IPS-11a (cell line): ENCODE data around the gene HSPB7.
"Not testable (repeated sequence)": the region's sequence is repeated elsewhere in the genome, so short reads cannot be mapped to it uniquely, and the experiment has no call there.

ENCODE experiments used
- H3K4me3 ChIP-seq: one replicate; pipeline ENCODE4 v1.5.1; 2013; ENCODE audit warnings: low read depth, low read length, control low read depth

HSPB7 gene

GRCh38 chr1:16023050-16023653, 5.3 kb upstream of the HSPB7 start:
- H3K4me3 ChIP-seq: no peak overlapping the region

- H3K4me3 ChIP-seq: no peak overlapping the region
Observed at GRCh38 chr1:16022393-16022792, 4.5 kb upstream of the HSPB7 start.

- no peak within 1 kb of the TSS for H3K4me3 ChIP-seq
Observed at GRCh38 chr1:16021681-16022080, 3.8 kb upstream of the HSPB7 start, which contains the start of gene CLCNKA. Gene CLCNKA (plus strand): TSS chr1:16022036. CDS start chr1:16022620, 584 bp downstream.

- not testable (repeated sequence) for H3K4me3 ChIP-seq
Observed at GRCh38 chr1:16020878-16021277, 3.0 kb upstream of the HSPB7 start.

- H3K4me3 ChIP-seq: no peak overlapping the region
Observed at GRCh38 chr1:16020325-16020724, 2.5 kb upstream of the HSPB7 start.

DNA sequence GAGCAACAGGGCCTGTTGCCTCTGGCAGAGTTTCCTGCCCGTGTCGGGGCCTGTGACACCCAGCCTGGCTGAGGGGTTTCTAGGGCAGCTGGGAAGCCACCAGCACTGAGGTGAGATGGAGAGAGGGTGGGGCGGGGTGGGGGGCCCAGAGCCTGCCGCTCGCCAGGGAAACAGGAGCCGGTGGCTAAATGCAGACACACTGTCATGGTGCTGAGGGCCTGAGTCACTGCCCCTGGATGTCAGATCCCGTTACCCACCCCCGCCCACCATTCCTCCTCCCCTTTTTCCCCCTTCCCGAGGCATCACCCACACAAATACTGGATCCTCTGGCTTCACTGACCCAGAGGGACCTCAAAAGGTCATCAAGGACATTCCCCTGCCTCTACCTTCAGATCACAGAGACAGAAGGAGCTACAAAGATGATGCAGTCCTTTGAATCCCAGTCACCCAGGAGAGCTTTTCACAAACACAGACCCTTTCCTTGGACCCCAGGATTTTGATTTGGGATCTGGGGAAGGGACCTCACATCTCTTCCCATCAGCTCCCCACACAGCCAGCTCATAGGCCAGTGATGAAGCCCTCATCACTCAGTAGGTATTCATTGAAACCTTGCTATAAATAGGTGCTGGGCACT, 1.9 kb upstream of the HSPB7 start:
- H3K4me3 ChIP-seq: no peak overlapping the region

- H3K4me3 ChIP-seq: no peak overlapping the region
Observed at GRCh38 chr1:16018749-16019643, 1.2 kb upstream of the HSPB7 start.

GRCh38 chr1:16018308-16018707, 465 bp upstream of the HSPB7 start:
- no peak overlapping the region for H3K4me3 ChIP-seq

GRCh38 chr1:16017076-16017460, 775 bp downstream of the HSPB7 start:
- no peak overlapping the region for H3K4me3 ChIP-seq

DNA sequence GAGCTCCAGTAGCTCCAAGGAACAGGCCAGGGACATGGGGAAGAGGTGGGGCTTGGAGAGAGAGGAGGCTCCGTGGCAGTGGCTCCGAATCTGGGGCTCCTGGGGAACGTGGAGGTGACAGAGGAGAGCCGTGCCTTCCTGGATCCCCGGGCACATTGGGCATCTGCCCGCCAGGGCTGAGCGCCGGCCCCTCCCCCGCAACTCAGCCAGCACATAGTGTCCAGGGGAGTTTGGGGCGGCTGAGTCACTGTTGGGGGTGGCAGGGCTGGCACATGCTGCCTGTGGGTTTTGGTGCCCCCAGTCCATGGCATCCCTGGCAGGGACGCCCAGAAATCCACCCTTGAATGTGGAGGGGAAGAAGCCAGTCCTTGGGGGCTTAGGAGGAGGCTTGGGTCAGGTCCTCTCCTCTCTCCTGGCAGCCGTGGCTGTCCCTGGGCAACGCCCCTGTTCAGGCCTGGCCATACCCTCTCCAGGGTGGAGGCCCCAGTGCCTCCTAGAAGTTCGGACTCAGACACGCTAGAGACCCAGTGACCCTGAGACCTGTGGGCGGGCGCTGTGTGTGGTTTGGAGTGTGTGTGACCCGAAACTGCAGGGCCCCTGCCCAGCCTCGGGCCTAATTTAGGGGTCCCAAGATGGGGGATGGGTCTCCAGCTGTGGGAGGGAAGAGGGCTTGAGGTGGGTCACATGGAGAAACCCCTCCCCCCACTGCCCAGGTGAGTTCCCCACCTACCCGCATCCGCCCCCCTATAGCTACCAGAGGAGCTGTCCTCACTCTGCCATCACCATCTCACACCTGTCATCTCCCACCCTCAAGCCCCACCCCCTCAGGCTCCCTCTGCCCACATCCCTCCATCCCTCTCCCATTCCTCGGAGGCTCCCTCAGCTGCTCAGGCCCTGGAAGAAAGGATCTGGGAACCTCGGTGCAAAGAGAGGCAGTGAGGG, 1.6 kb downstream of the HSPB7 start:
- no peak overlapping the region for H3K4me3 ChIP-seq

- H3K4me3 ChIP-seq: no peak overlapping the region
Observed at GRCh38 chr1:16015491-16015890, 2.4 kb downstream of the HSPB7 start.

DNA sequence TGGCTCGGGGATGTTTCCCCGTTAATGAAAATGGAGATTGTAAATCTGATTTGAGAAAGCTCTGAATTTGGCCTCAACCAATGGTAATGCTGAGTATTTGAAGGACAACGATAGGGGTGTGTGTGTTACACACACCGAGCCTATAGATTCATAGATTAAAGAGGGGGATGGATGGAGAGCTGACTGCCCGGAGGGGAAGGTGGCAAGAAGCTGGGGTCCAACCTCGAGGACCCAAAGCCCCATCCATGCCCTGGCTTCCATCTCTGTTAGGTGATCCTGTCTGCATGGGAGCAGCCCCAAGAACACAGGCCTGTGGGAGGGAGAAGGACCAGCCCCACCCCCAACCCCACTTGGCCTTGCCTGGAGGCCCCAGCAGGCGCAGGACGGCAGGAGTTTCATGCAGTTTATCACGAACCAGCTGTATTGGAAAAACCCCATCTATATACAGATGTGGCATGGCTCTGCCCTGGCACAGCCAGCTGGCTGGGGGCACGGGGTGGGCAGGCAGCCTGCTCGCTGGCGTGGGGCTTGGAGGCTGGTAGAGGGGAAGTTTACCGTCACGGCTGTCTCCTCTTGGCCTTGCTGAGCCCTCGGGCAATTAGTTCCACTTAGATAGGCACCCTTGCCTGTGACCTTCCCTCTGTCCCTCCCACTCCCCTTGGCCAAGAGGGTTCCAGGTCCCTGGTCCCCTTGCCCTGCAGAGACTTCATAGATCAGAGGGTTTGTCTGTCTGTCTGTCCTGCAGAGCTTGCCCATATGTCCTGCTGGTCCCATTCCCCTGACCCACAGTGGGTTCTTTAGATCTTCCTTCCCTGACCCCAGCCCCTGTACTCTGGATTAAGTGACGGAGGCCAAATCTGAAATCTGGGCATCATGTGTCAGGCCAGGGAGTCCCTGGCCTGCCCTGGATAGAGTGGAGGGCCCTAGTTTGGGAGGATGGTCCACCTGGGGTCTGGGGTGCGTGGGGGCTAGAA, 3.0 kb downstream of the HSPB7 start:
- H3K4me3 ChIP-seq: no peak overlapping the region

DNA sequence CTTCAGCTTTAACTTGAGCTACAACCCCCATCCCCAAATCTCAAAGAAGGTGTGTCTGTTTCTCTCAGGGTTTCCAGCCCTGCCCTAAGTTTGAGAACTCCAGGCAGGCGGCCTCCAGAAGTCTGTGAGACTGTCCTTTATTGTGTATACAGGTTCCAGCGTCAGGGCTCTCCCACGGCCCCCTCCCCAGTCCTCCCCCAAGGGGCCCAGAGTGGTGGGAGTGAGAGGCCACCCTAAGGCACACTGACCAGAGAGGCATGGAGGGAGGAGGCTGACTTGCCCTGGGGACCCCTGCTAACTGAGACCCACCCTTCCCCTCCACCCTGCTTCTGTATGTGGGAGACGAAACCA, 4.0 kb downstream of the HSPB7 start:
- H3K4me3 ChIP-seq: no peak overlapping the region

- peak overlapping the region; percentile 20 for H3K4me3 ChIP-seq
Observed at GRCh38 chr1:16013220-16013907, 4.5 kb downstream of the HSPB7 start.

GRCh38 chr1:16012590-16013219, 5.1 kb downstream of the HSPB7 start:
- H3K4me3 ChIP-seq: peak overlapping the region; percentile 20

DNA sequence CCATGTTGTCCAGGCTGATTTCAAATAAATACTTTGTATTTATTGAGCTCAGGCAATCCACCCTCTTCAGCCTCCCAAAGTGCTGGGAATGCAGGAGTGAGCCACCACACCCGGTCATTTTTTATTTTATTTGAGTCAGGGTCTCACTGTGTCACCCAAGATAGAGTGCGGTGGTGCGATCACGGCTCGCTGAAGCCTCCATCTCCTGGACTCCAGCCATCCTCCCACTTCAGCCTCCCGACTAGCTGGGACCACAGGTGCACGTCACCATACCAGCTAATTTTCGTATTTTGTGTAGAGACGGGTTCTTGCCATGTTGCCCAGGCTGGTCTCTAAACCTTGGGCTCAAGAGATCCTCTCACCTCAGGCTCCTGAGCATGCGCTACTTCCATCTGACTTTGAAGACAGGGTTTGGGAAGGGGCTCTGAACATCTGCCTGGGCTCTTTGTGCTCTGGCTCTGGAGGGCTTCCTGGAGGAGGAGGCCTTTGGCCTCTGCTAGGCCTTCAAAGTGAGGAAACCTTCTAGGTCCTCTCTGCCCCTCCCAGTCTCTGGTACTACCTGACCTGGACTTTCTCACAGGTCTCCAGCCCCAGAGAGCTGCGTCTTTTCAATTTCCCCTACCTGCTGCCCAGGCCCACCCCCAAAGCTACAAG, 5.8 kb downstream of the HSPB7 start:
- no peak overlapping the region for H3K4me3 ChIP-seq

DNA sequence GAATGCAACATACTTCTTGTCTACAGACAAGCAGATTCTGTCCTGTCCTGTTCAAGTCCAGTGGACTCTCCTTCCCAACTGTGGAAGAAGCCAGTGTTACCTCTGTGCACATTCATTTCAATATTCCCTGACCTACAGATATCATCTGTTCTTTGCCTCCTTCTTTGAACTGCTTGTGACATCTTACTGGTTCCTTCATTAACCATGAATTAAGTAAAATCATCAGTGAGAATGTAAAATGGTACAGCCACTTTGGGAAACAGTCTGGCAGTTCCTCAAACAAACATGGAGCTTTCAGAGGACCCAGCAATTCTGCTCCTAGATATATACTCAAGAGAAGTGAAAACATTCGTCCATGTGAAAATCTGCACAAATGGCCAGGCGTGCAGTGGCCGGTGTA, 7.0 kb downstream of the HSPB7 start:
- no peak overlapping the region for H3K4me3 ChIP-seq

DNA sequence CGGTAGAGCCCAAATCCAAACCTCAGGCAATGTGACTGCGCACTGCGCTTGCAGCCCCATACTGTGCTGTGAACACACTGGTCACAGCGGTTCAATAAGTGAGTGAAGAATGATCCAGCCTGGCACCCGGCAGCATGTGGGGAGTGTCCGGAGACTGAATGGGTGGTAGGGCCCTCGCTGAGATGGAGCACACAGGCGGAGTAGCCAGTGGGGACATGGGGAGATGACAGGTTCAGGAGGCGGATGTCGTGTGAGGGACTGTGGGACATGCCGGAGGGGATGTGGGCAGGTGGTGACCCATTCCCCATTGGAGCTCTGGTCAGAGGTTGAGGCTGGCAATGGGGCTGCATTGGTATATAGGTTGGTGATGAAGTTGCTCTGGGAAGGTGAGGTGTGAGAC, 8.2 kb downstream of the HSPB7 start:
- no peak overlapping the region for H3K4me3 ChIP-seq
